ENCODE measurements around the gene NUDT7.

DNA sequence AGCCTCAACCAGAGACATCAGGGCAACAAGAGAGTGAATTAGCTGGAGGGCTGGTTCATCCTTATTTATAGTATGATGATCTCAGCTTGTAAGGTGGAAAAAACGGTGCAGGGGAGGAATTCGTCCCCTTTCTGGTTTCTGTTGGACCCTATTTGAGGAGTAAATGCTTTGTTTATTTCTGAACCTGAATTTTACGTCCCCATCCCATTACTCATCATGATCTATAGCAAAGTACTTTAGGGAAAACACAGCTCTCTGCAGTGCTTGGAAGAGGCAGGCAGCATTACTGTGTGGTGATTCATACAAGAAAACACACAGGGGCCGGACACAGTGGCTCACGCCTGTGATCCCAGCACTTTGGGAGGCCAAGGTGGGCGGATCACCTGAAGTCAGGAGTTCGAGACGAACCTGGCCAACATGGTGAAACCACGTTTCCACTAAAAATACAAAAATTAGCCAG is 58.1 kb downstream of the NUDT7 start:
- TF ChIP-seq, protein P1, sequence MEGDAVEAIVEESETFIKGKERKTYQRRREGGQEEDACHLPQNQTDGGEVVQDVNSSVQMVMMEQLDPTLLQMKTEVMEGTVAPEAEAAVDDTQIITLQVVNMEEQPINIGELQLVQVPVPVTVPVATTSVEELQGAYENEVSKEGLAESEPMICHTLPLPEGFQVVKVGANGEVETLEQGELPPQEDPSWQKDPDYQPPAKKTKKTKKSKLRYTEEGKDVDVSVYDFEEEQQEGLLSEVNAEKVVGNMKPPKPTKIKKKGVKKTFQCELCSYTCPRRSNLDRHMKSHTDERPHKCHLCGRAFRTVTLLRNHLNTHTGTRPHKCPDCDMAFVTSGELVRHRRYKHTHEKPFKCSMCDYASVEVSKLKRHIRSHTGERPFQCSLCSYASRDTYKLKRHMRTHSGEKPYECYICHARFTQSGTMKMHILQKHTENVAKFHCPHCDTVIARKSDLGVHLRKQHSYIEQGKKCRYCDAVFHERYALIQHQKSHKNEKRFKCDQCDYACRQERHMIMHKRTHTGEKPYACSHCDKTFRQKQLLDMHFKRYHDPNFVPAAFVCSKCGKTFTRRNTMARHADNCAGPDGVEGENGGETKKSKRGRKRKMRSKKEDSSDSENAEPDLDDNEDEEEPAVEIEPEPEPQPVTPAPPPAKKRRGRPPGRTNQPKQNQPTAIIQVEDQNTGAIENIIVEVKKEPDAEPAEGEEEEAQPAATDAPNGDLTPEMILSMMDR (IDR thresholded peaks at IDR 0.05; ENCODE audit: insufficient read depth, low read length), result no peak
- TF ChIP-seq POLR2AphosphoS5 (IDR thresholded peaks at IDR 0.05; ENCODE audit: low read depth) (no peak), SPI1 (IDR thresholded peaks at IDR 0.05; ENCODE audit: borderline replicate concordance, low read depth) (no peak), GABPA (IDR thresholded peaks at IDR 0.05; ENCODE audit: low read depth) (no peak)
- TF ChIP-seq, protein P2, sequence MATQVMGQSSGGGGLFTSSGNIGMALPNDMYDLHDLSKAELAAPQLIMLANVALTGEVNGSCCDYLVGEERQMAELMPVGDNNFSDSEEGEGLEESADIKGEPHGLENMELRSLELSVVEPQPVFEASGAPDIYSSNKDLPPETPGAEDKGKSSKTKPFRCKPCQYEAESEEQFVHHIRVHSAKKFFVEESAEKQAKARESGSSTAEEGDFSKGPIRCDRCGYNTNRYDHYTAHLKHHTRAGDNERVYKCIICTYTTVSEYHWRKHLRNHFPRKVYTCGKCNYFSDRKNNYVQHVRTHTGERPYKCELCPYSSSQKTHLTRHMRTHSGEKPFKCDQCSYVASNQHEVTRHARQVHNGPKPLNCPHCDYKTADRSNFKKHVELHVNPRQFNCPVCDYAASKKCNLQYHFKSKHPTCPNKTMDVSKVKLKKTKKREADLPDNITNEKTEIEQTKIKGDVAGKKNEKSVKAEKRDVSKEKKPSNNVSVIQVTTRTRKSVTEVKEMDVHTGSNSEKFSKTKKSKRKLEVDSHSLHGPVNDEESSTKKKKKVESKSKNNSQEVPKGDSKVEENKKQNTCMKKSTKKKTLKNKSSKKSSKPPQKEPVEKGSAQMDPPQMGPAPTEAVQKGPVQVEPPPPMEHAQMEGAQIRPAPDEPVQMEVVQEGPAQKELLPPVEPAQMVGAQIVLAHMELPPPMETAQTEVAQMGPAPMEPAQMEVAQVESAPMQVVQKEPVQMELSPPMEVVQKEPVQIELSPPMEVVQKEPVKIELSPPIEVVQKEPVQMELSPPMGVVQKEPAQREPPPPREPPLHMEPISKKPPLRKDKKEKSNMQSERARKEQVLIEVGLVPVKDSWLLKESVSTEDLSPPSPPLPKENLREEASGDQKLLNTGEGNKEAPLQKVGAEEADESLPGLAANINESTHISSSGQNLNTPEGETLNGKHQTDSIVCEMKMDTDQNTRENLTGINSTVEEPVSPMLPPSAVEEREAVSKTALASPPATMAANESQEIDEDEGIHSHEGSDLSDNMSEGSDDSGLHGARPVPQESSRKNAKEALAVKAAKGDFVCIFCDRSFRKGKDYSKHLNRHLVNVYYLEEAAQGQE (IDR thresholded peaks at IDR 0.05; ENCODE audit: insufficient replicate concordance, low read depth), result no peak
